Ovary (tissue), 9 donors: Measurements from ENCODE around the gene EPHB1. TPM values are rescaled to one million over a fixed set of nuclear protein-coding genes. Genes with fewer than 3 reads are reported as not detected.

ENCODE experiments used
- DNase-seq, 5 donors: peaks; one replicate each; pipeline ENCODE4 v3.0.0-alpha.2; 2019 to 2020
- H3K27ac ChIP-seq, 2 donors: fragments of 200-600 bp; one replicate each; pipeline versions ENCODE4 v1.5.1 to v1.8.0; 2019 to 2022
- H3K27me3 ChIP-seq: fragments of 200-600 bp; one replicate; pipeline ENCODE4 v1.8.0; 2022
- H3K36me3 ChIP-seq: fragments of 200-600 bp; sonication (generic); one replicate; pipeline ENCODE4 v1.5.1; 2019
- H3K4me1 ChIP-seq: one replicate; pipeline ENCODE4 v1.8.1; 2013; ENCODE audit warnings: mild to moderate bottlenecking, moderate library complexity; ENCODE audit not compliant: insufficient read depth
- H3K4me3 ChIP-seq: fragments of 200-600 bp; sonication (generic); one replicate; pipeline ENCODE4 v1.5.1; 2017
- H3K9me3 ChIP-seq, 2 donors: fragments of 200-600 bp in 1 of 2; sonication (generic) in 1 of 2; one replicate each; pipeline versions ENCODE4 v1.5.1 to v1.8.1; 2013 to 2019; ENCODE audit warnings: mild to moderate bottlenecking in 1 of 2, moderate library complexity in 1 of 2
- EP300 ChIP-seq: sonication (generic); formaldehyde crosslinking; IDR thresholded peaks from one replicate; pipeline ENCODE4 v1.6.1; 2017; ENCODE audit warnings: antibody characterized with exemption
- POLR2A ChIP-seq: fragments of 450-650 bp; IDR thresholded peaks from one replicate; pipeline ENCODE4 v1.6.1; 2017; ENCODE audit warnings: antibody characterized with exemption, mild to moderate bottlenecking, moderate library complexity
- WGBS, 3 donors: extraction: QIAGEN DNeasy Blood & Tissue Kit in 1 of 3; methylation state at CpG; one replicate each; pipeline versions ENCODE4 v1.1.5 to v1.1.7; 2013 to 2017; 5-methylcytosine and 5-hydroxymethylcytosine counted together
- intact Hi-C, 4 donors: fragments of 100-400 bp; cut with DNase I; formaldehyde crosslinking; loops; one replicate each; pipeline versions ENCODE4 v1.11.0 to v1.15.1; 2022 to 2023
- polyA plus RNA-seq, 2 donors: library from polyadenylated mRNA; stranded (reverse); fragments of 200-250 nt in 1 of 2; fragments of 350-450 nt in 1 of 2; fragmentation: Illumina TruSeq in 1 of 2; extraction: RNeasy Lipid Tissue Mini Kit (QIAGEN cat#74804) in 1 of 2; gene quantifications; one replicate each; pipeline ENCODE4 v1.2.3, GENCODE V29; 2013 to 2014
- total RNA-seq, 7 donors: library from RNA; depleted of rRNA in 2 of 7; stranded (reverse); fragments of >200 nt in 2 of 7; fragmentation: NEBNext Ultra II Directional in 3 of 7; extraction: Animal tissue kit (Norgen Biotek cat#: 25700) in 3 of 7; gene quantifications; one replicate each; pipeline versions ENCODE4 v1.1.0 to v1.2.4, GENCODE V29; 2016 to 2023
- TF ChIP-seq, protein P1 (sequence below), 3 donors: fragments of 450-650 bp in 2 of 3; fragments of 200-600 bp in 1 of 3; IDR thresholded peaks; one replicate each; pipeline versions ENCODE4 v1.5.1 to v1.8.0; 2016 to 2022; ENCODE audit warnings: antibody characterized with exemption in 3 of 3, mild to moderate bottlenecking in 1 of 3
- donor health status: DM: no; HTN: no; CAD: no; lungs with moderate emphysema.
- donor health status: DM: no; HTN: no; CAD: no.
- donor health status: Bipolar disorder and iron deficiency.
- donor health status: DM: yes; HTN: yes; CAD: no.
- donor health status: DM: no; HTN: no; CAD: no.
- donor health status: DM: yes; HTN: yes; CAD: no.

EPHB1 gene
- total and polyA plus RNA-seq, 9 donors: 0.25 to 2.7 (median 1.0) TPM

GRCh38 chr3:135271177-135272025 lies 476.3 kb downstream of the EPHB1 start:
- Histone ChIP-seq H3K4me1 (peaks cover 11% of the 10 kb centered on the region), H3K4me3 (no peak overlapping the region), H3K36me3 (no peaks in the 10 kb centered on the region), H3K9me3 (no peaks in the 10 kb centered on the region), H3K27me3 (peaks cover 3% of the 10 kb centered on the region), H3K27ac (no peak overlapping the region)
- 21 to 43% (median 28%) methylated on average over 8 to 10 of the region's 10 CpGs for WGBS, 3 donors
- DNase-seq: no peak
- no peak for TF ChIP-seq EP300
- no peak for TF ChIP-seq POLR2A
- TF ChIP-seq, protein P1, sequence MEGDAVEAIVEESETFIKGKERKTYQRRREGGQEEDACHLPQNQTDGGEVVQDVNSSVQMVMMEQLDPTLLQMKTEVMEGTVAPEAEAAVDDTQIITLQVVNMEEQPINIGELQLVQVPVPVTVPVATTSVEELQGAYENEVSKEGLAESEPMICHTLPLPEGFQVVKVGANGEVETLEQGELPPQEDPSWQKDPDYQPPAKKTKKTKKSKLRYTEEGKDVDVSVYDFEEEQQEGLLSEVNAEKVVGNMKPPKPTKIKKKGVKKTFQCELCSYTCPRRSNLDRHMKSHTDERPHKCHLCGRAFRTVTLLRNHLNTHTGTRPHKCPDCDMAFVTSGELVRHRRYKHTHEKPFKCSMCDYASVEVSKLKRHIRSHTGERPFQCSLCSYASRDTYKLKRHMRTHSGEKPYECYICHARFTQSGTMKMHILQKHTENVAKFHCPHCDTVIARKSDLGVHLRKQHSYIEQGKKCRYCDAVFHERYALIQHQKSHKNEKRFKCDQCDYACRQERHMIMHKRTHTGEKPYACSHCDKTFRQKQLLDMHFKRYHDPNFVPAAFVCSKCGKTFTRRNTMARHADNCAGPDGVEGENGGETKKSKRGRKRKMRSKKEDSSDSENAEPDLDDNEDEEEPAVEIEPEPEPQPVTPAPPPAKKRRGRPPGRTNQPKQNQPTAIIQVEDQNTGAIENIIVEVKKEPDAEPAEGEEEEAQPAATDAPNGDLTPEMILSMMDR (IDR thresholded peaks at IDR 0.05): no peak
- intact Hi-C loops: no loop called here

- no peak overlapping the region for H3K27ac ChIP-seq
- H3K27me3 ChIP-seq: peaks cover 3% of the 10 kb centered on the region
- no peaks in the 10 kb centered on the region for H3K36me3 ChIP-seq
- WGBS, 3 donors: 3 to 5% (median 4%) methylated on average over 7 of the region's 7 CpGs
- H3K9me3 ChIP-seq: no peaks in the 10 kb centered on the region
- no peak for TF ChIP-seq EP300
- TF ChIP-seq, protein P1 (IDR thresholded peaks at IDR 0.05): no peak
- TF ChIP-seq POLR2A: no peak
- H3K4me3 ChIP-seq: no peak overlapping the region
- DNase-seq: no peak
- intact Hi-C loops: no loop called here
- peaks cover 11% of the 10 kb centered on the region for H3K4me1 ChIP-seq
These were observed 477.1 kb downstream of the EPHB1 start for GRCh38 chr3:135272026-135272669.

GRCh38 chr3:135292162-135292561 lies 497.1 kb downstream of the EPHB1 start:
- H3K27me3 ChIP-seq: no peaks in the 10 kb centered on the region
- no peaks in the 10 kb centered on the region for H3K4me1 ChIP-seq
- WGBS, 3 donors: 77 to 88% (median 85%) methylated on average over 1 of the region's 1 CpG
- no peaks in the 10 kb centered on the region for H3K36me3 ChIP-seq
- no peak for DNase-seq
- TF ChIP-seq POLR2A (no peak), EP300 (no peak)
- TF ChIP-seq, protein P1 (IDR thresholded peaks at IDR 0.05): no peak
- H3K27ac ChIP-seq: no peak overlapping the region
- H3K4me3 ChIP-seq: no peak overlapping the region
- H3K9me3 ChIP-seq: no peaks in the 10 kb centered on the region
- intact Hi-C loops: no loop called here

GRCh38 chr3:135301670-135302069 lies 506.6 kb downstream of the EPHB1 start:
- Histone ChIP-seq H3K27ac (no peak overlapping the region), H3K4me1 (no peaks in the 10 kb centered on the region), H3K27me3 (no peaks in the 10 kb centered on the region), H3K36me3 (no peaks in the 10 kb centered on the region), H3K9me3 (no peaks in the 10 kb centered on the region), H3K4me3 (no peak overlapping the region)
- no peak for DNase-seq
- 85 to 91% (median 88%) methylated on average over 2 of the region's 2 CpGs for WGBS, 3 donors
- intact Hi-C loops: no loop called here
- TF ChIP-seq POLR2A: no peak

GRCh38 chr3:135304378-135304777 lies 509.3 kb downstream of the EPHB1 start:
- intact Hi-C loops: no loop called here
- TF ChIP-seq EP300 (no peak), POLR2A (no peak)
- TF ChIP-seq, protein P1 (IDR thresholded peaks at IDR 0.05): no peak

More at GRCh38 chr3:135304378-135304777, 509.3 kb downstream of the EPHB1 start:
- H3K27me3 ChIP-seq: no peaks in the 10 kb centered on the region
- H3K4me1 ChIP-seq: no peaks in the 10 kb centered on the region
- H3K4me3 ChIP-seq: no peak overlapping the region
- no peak overlapping the region for H3K27ac ChIP-seq
- H3K36me3 ChIP-seq: no peaks in the 10 kb centered on the region
- 59 to 76% (median 65%) methylated on average over 1 of the region's 1 CpG for WGBS, 3 donors
- H3K9me3 ChIP-seq: no peaks in the 10 kb centered on the region
- DNase-seq: no peak
